H1 (cell line): ENCODE measurements around the gene LRPPRC. TPM values are rescaled to one million over a fixed set of nuclear protein-coding genes. Genes with fewer than 3 reads are reported as not detected.

Experiments used
- CTCF ChIA-PET: fragments of 300-600 bp; sonication (Branson Sonifier 250); formaldehyde crosslinking; loops from one replicate; lab custom pipeline; 2021; ENCODE audit not compliant: partially characterized antibody; lab: Charles Lee
- POLR2A ChIA-PET: fragments of 300-600 bp; sonication (Branson Sonifier 250); formaldehyde crosslinking; loops from one replicate; lab custom pipeline; 2021; ENCODE audit warnings: inconsistent platforms; ENCODE audit not compliant: partially characterized antibody; lab: Charles Lee
- DNase-seq, 2 experiments: peaks; one replicate each; pipeline versions ENCODE4 v3.0.0 to v3.0.0-alpha.2; 2010 to 2022; ENCODE audit warnings: low spot score in 2 of 2, low read depth in 1 of 2, mixed read lengths in 1 of 2
- FAIRE-seq: peaks from 2 replicates; lab custom pipeline; 2011; peaks lifted over from hg19 to GRCh38; lab: Jason Lieb, UNC
- H2AFZ ChIP-seq: 2 replicates; pipeline ENCODE4 v1.8.1; 2012; ENCODE audit warnings: low read length, inconsistent platforms
- H2AK5ac ChIP-seq: 2 replicates; pipeline ENCODE4 v1.6.1; 2013; ENCODE audit warnings: low read depth, low read length
- H2BK120ac ChIP-seq: replicated peaks from 2 replicates; pipeline ENCODE3; 2013; ENCODE audit warnings: low read depth, low read length, inconsistent platforms
- H2BK12ac ChIP-seq: 2 replicates; pipeline ENCODE4 v1.6.1; 2013; ENCODE audit warnings: low read depth, low read length
- H2BK15ac ChIP-seq: 2 replicates; pipeline ENCODE4 v1.6.1; 2013; ENCODE audit warnings: low read length
- H2BK20ac ChIP-seq: 2 replicates; pipeline ENCODE4 v1.6.1; 2013; ENCODE audit warnings: low read length
- H2BK5ac ChIP-seq: 2 replicates; pipeline ENCODE4 v1.6.1; 2013; ENCODE audit warnings: low read depth, low read length
- H3K14ac ChIP-seq: 2 replicates; pipeline ENCODE4 v1.6.1; 2013; ENCODE audit warnings: inconsistent platforms; ENCODE audit not compliant: insufficient read length
- H3K18ac ChIP-seq: 2 replicates; pipeline ENCODE4 v1.6.1; 2013; ENCODE audit warnings: low read length; ENCODE audit errors: extremely low read depth
- H3K23ac ChIP-seq: 2 replicates; pipeline ENCODE4 v1.6.1; 2013; ENCODE audit warnings: inconsistent platforms; ENCODE audit not compliant: insufficient read length
- H3K23me2 ChIP-seq: 2 replicates; pipeline ENCODE4 v1.6.1; 2013; ENCODE audit warnings: low read depth, low read length
- H3K27ac ChIP-seq: 2 replicates; pipeline ENCODE4 v1.6.1; 2011; ENCODE audit warnings: low read depth, low read length, inconsistent platforms
- H3K27me3 ChIP-seq, 4 experiments: replicated peaks in 1 of 4; 1 replicate in 1 of 4; 2 replicates in 3 of 4; pipeline versions ENCODE4 v1.6.1 to v1.8.1; 2011 to 2013; ENCODE audit warnings: low read length in 3 of 4, mild to moderate bottlenecking in 3 of 4, inconsistent platforms in 2 of 4, mixed read lengths in 2 of 4, moderate library complexity in 1 of 4; ENCODE audit not compliant: control insufficient read depth in 3 of 4, insufficient read depth in 3 of 4; ENCODE audit errors: extremely low read depth in 1 of 4
- H3K36me3 ChIP-seq, 4 experiments: 2 replicates each; pipeline versions ENCODE4 v1.6.1 to v1.8.1; 2011 to 2013; ENCODE audit warnings: mild to moderate bottlenecking in 4 of 4, low read length in 3 of 4, moderate library complexity in 2 of 4, control low read depth in 1 of 4, inconsistent platforms in 1 of 4; ENCODE audit not compliant: insufficient read depth in 4 of 4, control insufficient read depth in 2 of 4
- H3K4ac ChIP-seq: replicated peaks from 2 replicates; pipeline ENCODE3; 2013; ENCODE audit warnings: low read length, low read depth, mixed read lengths, inconsistent platforms; ENCODE audit not compliant: insufficient read length
- H3K4me1 ChIP-seq, 4 experiments: replicated peaks in 1 of 4; 1 replicate in 1 of 4; 2 replicates in 3 of 4; pipeline versions ENCODE4 v1.6.1 to v1.8.1; 2011 to 2013; ENCODE audit warnings: low read length in 3 of 4, inconsistent platforms in 2 of 4, mixed read lengths in 1 of 4; ENCODE audit not compliant: insufficient read depth in 4 of 4, control insufficient read depth in 3 of 4
- H3K4me2 ChIP-seq, 2 experiments: 2 replicates each; pipeline versions ENCODE4 v1.6.1 to v1.8.1; 2011 to 2013; ENCODE audit warnings: low read depth in 2 of 2, low read length in 2 of 2, control low read depth in 1 of 2, inconsistent platforms in 1 of 2, mild to moderate bottlenecking in 1 of 2; ENCODE audit not compliant: insufficient read depth in 1 of 2
- H3K4me3 ChIP-seq, 4 experiments: fragments of 200-600, 300-600 bp in 1 of 4; sonication (generic), shearing (Covaris generic), sonication (Bioruptor Twin) in 1 of 4; 2 replicates each; pipeline versions ENCODE4 v1.5.1 to v1.8.1; 2011 to 2016; ENCODE audit warnings: low read length in 4 of 4, low read depth in 3 of 4, control low read depth in 2 of 4, inconsistent platforms in 2 of 4, mild to moderate bottlenecking in 2 of 4, mixed read lengths in 1 of 4, moderate library complexity in 1 of 4; ENCODE audit not compliant: insufficient read depth in 2 of 4; ENCODE audit errors: extremely low read depth in 1 of 4
- H3K56ac ChIP-seq: replicated peaks from 2 replicates; pipeline ENCODE3; 2013; ENCODE audit warnings: low read depth, mild to moderate bottlenecking, mixed read lengths, low read length, inconsistent platforms; ENCODE audit not compliant: insufficient read length
- H3K79me1 ChIP-seq: 2 replicates; pipeline ENCODE4 v1.6.1; 2013; ENCODE audit warnings: low read depth, low read length, control low read depth
- H3K79me2 ChIP-seq, 2 experiments: 2 replicates each; pipeline versions ENCODE4 v1.6.1 to v1.8.1; 2012 to 2013; ENCODE audit warnings: low read length in 2 of 2, mild to moderate bottlenecking in 2 of 2, inconsistent platforms in 1 of 2; ENCODE audit not compliant: insufficient read depth in 2 of 2, control insufficient read depth in 1 of 2
- H3K9ac ChIP-seq, 4 experiments: replicated peaks in 1 of 4; 1 replicate in 1 of 4; 2 replicates in 3 of 4; pipeline versions ENCODE4 v1.6.1 to v1.8.1; 2011 to 2013; ENCODE audit warnings: low read depth in 3 of 4, low read length in 3 of 4, control low read depth in 2 of 4, mild to moderate bottlenecking in 2 of 4, moderate library complexity in 2 of 4, inconsistent platforms in 1 of 4; ENCODE audit errors: extremely low read depth in 1 of 4
- H3K9me3 ChIP-seq, 2 experiments: 2 replicates each; pipeline versions ENCODE4 v1.6.1 to v1.8.1; 2012 to 2013; ENCODE audit warnings: mild to moderate bottlenecking in 2 of 2, moderate library complexity in 2 of 2, control low read depth in 1 of 2, inconsistent platforms in 1 of 2, low read depth in 1 of 2, low read length in 1 of 2, mixed read lengths in 1 of 2; ENCODE audit not compliant: insufficient read depth in 2 of 2
- H4K20me1 ChIP-seq, 2 experiments: replicated peaks in 1 of 2; 2 replicates each; pipeline versions ENCODE3 to v1.8.1; 2011 to 2013; ENCODE audit warnings: inconsistent platforms in 2 of 2, low read length in 2 of 2, mild to moderate bottlenecking in 1 of 2; ENCODE audit not compliant: insufficient read depth in 2 of 2, control insufficient read depth in 1 of 2
- H4K5ac ChIP-seq: 2 replicates; pipeline ENCODE4 v1.6.1; 2013; ENCODE audit warnings: low read length, low read depth, mixed read lengths, inconsistent platforms; ENCODE audit not compliant: insufficient read length
- H4K8ac ChIP-seq: 2 replicates; pipeline ENCODE4 v1.8.0; 2013; ENCODE audit warnings: mild to moderate bottlenecking, moderate library complexity, low read length, inconsistent platforms; ENCODE audit not compliant: insufficient read depth; ENCODE audit errors: extremely low read depth
- H4K91ac ChIP-seq: replicated peaks from 2 replicates; pipeline ENCODE3; 2013; ENCODE audit warnings: low read length, mixed read lengths, inconsistent platforms; ENCODE audit not compliant: insufficient read length
- ASH2L ChIP-seq: fragments of 200-600, 300-600 bp; sonication (generic); IDR thresholded peaks from one replicate; pipeline ENCODE4 v1.7.1; 2017; ENCODE audit warnings: low read length
- BACH1 ChIP-seq: IDR thresholded peaks from 2 replicates; pipeline ENCODE4 v1.6.1; 2012; ENCODE audit warnings: low read length, improper control_type of control experiment
- CBX8 ChIP-seq: fragments of 300-800, 300-1000 bp; sonication (generic); IDR thresholded peaks from 2 replicates; pipeline ENCODE4 v1.7.1; 2016; ENCODE audit warnings: low read depth, low read length, borderline replicate concordance
- EGR1 ChIP-seq: IDR thresholded peaks from 2 replicates; pipeline ENCODE4 v1.6.1; 2011; ENCODE audit warnings: low read depth, low read length, borderline replicate concordance
- FOSL1 ChIP-seq: IDR thresholded peaks from 2 replicates; pipeline ENCODE4 v1.6.1; 2011; ENCODE audit warnings: mild to moderate bottlenecking, low read depth, low read length, moderate library complexity; ENCODE audit not compliant: insufficient read depth
- GABPA ChIP-seq: IDR thresholded peaks from 2 replicates; pipeline ENCODE4 v1.6.1; 2011; ENCODE audit warnings: mild to moderate bottlenecking, low read length, moderate library complexity, borderline replicate concordance; ENCODE audit not compliant: insufficient read depth
- RAD21 ChIP-seq, 2 experiments: IDR thresholded peaks in 1 of 2; conservative IDR thresholded peaks in 1 of 2; 2 replicates each; pipeline ENCODE4 v1.6.1; 2011; ENCODE audit warnings: low read depth in 2 of 2, low read length in 2 of 2, improper control_type of control experiment in 1 of 2, inconsistent platforms in 1 of 2, mild to moderate bottlenecking in 1 of 2, moderate library complexity in 1 of 2
- RFX5 ChIP-seq: IDR thresholded peaks from 2 replicates; pipeline ENCODE4 v1.6.1; 2011; ENCODE audit warnings: low read depth, low read length, improper control_type of control experiment, borderline replicate concordance
- TAF7 ChIP-seq: optimal IDR thresholded peaks from 2 replicates; pipeline ENCODE3; 2011; ENCODE audit warnings: low read depth, mild to moderate bottlenecking, inconsistent platforms, low read length, moderate library complexity, borderline replicate concordance
- WGBS, 2 experiments: shearing (Covaris generic) in 1 of 2; methylation state at CpG; one replicate each; pipeline versions ENCODE4 v1.1.6 to v1.1.7; 2013 to 2015; ENCODE audit warnings: low lambda C conversion rate in 2 of 2, mixed read lengths in 2 of 2, inconsistent platforms in 1 of 2, low coverage in 1 of 2, missing lambda C conversion rate in 1 of 2; ENCODE audit not compliant: insufficient replicate concordance in 2 of 2, insufficient coverage in 1 of 2, insufficient read length in 1 of 2; ENCODE audit errors: extremely low coverage in 1 of 2, missing lambda C conversion rate in 1 of 2; 5-methylcytosine and 5-hydroxymethylcytosine counted together
- polyA plus RNA-seq, 7 experiments: library from polyadenylated mRNA; depleted of rRNA in 3 of 7; stranded (reverse) in 5 of 7; unstranded in 2 of 7; fragments of >200 nt in 5 of 7; fragments of 200-250 nt in 2 of 7; gene quantifications; 1 replicate in 5 of 7; 2 replicates in 1 of 7; 4 replicates in 1 of 7; pipeline versions ENCODE4 v1.2.1 to v1.2.3, GENCODE V29; 2011 to 2013; ENCODE audit warnings: missing spikeins in 2 of 7, mixed read lengths in 2 of 7
- total RNA-seq: library from RNA; stranded (reverse); fragmentation: NEBNext Ultra II Directional; extraction: Animal tissue kit (Norgen Biotek cat#: 25700); gene quantifications from 2 replicates; pipeline ENCODE4 v1.2.1, GENCODE V29; 2021

Gene LRPPRC
- total and polyA plus RNA-seq, 2 of the 8 experiments (the other 6 are each of a cell fraction or from before 2014, with no cell fraction given): 43.4 to 167 TPM

GRCh38 chr2:43941359-43941758 lies 54.4 kb downstream of the LRPPRC start:
- WGBS, 2 experiments: 90% methylated on average over 3 of the region's 3 CpGs; no CpG with 5 or more reads in 1 of the 2 experiments
- FAIRE-seq (no peak), DNase-seq (no peak)
- CTCF ChIA-PET: interaction anchor here (0.9 to 1.1 kb wide), 2 partner anchors 9 to 37 kb away, joined by 3 read pairs; no protein-coding TSS in a partner anchor
- Histone ChIP-seq H3K79me2 (peaks cover 0 to 31% of the 10 kb centered on the region in 2 experiments; a peak in 2 of 4 replicates), H3K79me1 (no peaks in the 10 kb centered on the region), H3K23ac (no peak overlapping the region), H3K4me2 (no peak overlapping the region), H2BK5ac (no peak overlapping the region), H4K91ac (no peak overlapping the region), H2BK120ac (no peak overlapping the region), H3K14ac (no peak overlapping the region), H3K4ac (no peak overlapping the region), H3K27ac (no peak overlapping the region), H3K4me1 (peaks cover 4 to 14% (median 11%) of the 10 kb centered on the region in 4 experiments; a peak in 6 of 7 replicates), H3K27me3 (no peaks in the 10 kb centered on the region), H4K5ac (no peak overlapping the region), H3K9me3 (no peaks in the 10 kb centered on the region), H2AFZ (no peak overlapping the region), H2BK20ac (no peak overlapping the region), H3K36me3 (peaks cover 0 to 87% (median 26%) of the 10 kb centered on the region in 4 experiments; a peak in 7 of 8 replicates), H2BK12ac (no peak overlapping the region), H4K20me1 (peaks cover 4 to 6% of the 10 kb centered on the region in 2 experiments), H3K9ac (no peak overlapping the region), H3K18ac (no peak overlapping the region), H3K56ac (no peak overlapping the region), H3K4me3 (no peak overlapping the region), H2BK15ac (no peak overlapping the region), H3K23me2 (no peaks in the 10 kb centered on the region), H2AK5ac (no peak overlapping the region), H4K8ac (no peak overlapping the region)
- POLR2A ChIA-PET: interaction anchor here (0.9 to 1.2 kb wide), 3 partner anchors 9 to 45 kb away, joined by 3 to 5 read pairs (median 3); no protein-coding TSS in a partner anchor
- no peak for TF ChIP-seq RAD21 (IDR thresholded peaks at IDR 0.05 in 1 of 2, conservative IDR thresholded peaks at IDR 0.05 in 1 of 2; ENCODE audit: low read depth in 2 of 2, low read length in 2 of 2)
- no peak for TF ChIP-seq GABPA
- TF ChIP-seq RFX5: no peak
- no peak for TF ChIP-seq BACH1
- TF ChIP-seq TAF7: no peak
- no peak for TF ChIP-seq FOSL1
- no peak for TF ChIP-seq ASH2L
- TF ChIP-seq CBX8: no peak
- no peak for TF ChIP-seq EGR1
